ENCODE results near the gene CD244.

GRCh38 chr1:160879056-160879455 is 16.4 kb upstream of the CD244 start:
- TF ChIP-seq ZFX (IDR thresholded peaks at IDR 0.05; ENCODE audit: borderline replicate concordance) = no peak
- TF ChIP-seq CTCF (IDR thresholded peaks at IDR 0.05) = no peak

Data from 22Rv1 (cell line).